GM12872 (cell line): ENCODE measurements around the gene MOB3B.

Source experiments
- TF ChIP-seq, protein P1 (sequence below): IDR thresholded peaks from 3 replicates; pipeline ENCODE4 v1.5.1; 2011; ENCODE audit warnings: low read depth, mild to moderate bottlenecking, low read length, moderate library complexity; ENCODE audit not compliant: insufficient read depth

The MOB3B gene

DNA sequence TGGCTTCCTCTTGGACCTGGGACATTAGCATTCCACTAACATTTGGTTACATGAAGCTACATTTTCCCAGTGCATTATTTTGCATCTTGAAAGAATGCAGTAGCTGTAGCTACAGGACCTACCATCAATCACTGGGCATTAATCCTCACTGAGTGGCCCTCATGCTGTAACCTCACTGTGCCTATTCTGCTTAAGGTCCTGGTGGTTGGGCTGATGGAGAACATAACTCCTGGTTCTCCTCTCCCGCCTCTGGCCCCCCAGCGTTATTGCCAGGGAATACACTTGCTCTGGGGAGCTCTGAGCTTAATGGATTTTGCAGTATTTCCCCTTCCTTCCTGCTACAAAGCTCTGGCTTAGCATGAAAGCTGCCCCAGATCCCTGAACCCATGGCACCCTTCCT is 121.1 kb downstream of the MOB3B start:
- TF ChIP-seq, protein P1, sequence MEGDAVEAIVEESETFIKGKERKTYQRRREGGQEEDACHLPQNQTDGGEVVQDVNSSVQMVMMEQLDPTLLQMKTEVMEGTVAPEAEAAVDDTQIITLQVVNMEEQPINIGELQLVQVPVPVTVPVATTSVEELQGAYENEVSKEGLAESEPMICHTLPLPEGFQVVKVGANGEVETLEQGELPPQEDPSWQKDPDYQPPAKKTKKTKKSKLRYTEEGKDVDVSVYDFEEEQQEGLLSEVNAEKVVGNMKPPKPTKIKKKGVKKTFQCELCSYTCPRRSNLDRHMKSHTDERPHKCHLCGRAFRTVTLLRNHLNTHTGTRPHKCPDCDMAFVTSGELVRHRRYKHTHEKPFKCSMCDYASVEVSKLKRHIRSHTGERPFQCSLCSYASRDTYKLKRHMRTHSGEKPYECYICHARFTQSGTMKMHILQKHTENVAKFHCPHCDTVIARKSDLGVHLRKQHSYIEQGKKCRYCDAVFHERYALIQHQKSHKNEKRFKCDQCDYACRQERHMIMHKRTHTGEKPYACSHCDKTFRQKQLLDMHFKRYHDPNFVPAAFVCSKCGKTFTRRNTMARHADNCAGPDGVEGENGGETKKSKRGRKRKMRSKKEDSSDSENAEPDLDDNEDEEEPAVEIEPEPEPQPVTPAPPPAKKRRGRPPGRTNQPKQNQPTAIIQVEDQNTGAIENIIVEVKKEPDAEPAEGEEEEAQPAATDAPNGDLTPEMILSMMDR = no peak

DNA sequence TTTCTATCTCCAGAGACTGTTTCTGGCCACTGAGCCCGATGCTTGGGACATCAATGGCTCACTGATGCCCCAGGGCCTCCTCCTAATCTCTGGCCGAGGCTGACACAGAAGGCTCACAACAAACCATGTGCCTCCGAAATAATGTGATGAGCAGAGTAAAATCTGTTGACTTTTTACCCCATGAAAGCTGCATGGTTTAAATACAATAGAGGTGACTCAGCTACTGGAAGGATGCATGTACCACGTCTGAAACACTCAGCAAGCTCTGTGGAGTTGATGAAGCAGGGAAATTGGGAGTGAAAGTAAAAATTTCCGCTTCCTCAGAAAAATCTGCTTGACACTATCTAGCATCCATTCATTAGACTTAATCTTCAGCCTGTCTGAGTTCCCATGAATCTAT is 121.6 kb downstream of the MOB3B start:
- TF ChIP-seq, protein P1 = no peak

DNA sequence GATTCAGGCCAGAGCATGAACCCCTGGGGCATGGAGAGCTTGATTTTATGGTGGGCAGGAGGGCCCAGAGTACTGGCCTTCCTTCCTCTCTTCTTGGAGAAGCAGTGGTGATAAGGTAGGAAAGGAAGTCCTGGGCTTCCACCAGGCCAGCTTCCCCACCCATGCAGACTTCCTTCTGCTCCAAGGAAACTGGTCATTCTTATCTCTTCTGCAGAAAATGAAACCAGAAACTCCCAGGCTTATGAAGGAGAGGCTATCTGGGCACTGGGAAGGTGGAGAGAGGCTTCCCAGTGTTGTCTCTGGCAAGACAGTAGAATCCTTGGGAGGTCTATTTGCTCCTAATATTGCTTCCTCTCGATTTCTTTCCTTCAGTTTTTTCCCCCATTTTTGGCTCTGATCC is 122.1 kb downstream of the MOB3B start:
- TF ChIP-seq, protein P1 = no peak

DNA sequence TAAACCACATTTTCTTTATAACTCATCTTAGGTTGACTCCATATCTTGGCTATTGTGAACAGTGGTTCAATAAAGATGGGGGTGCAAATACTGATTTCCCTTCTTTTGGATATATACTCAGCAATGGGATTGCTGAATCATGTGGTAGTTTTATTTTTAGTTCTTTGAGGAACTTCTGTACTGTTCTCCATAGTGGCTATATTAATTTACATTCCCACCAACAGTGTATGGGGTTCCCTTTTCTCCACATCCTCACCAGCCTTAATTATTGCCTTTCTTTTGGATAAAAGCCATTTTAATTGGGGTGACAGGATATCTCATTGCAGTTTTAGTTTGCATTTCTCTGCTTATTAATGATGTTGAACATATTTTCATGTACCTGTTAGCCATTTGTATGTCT is 125.0 kb downstream of the MOB3B start:
- TF ChIP-seq, protein P1 = no peak

DNA sequence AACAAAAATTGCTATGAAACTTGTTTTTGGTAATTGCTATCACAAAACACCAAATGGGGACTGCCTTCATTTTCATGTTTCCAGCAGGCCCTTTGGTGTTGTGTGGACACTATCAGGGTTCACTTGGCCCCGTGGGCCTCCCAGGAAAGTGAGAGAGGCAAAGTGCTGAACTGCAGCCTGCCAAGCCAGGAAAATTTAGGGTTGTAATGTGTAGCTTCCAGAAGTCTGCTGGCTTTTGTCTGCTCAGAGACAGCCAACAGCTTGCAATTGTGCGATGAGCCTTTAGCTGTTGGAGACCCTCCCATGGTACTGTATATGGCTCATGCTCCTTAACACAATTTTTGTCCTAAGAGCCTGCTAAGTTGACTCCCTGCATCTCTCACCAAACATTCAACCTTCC is 127.0 kb downstream of the MOB3B start:
- TF ChIP-seq, protein P1 = no peak

DNA sequence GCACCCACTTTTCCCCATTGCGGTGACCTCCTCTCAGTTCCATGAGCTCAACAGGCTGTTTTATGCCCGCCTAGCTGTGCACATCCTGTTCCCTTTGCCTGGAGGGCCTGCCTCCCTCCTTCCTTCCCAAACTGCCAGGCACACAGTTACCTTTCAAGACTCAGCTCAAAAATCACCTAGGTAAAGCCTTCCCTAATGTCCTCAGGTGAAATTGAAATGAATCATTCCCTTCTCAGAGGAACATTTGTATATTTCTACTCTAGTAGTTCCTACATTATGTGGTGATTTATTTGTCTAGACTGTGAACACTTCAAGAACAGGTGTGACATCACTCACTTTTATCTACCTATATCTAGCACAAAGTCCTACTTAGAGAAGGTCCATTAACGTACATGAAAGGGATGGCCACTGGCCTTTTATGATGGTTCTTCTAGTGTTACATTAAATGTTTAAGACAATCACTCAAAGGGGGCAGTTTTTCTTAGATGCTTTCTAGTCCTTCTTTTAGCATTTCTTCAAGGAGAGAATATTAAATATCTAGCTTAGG is 129.2 kb downstream of the MOB3B start:
- TF ChIP-seq, protein P1 = no peak

DNA sequence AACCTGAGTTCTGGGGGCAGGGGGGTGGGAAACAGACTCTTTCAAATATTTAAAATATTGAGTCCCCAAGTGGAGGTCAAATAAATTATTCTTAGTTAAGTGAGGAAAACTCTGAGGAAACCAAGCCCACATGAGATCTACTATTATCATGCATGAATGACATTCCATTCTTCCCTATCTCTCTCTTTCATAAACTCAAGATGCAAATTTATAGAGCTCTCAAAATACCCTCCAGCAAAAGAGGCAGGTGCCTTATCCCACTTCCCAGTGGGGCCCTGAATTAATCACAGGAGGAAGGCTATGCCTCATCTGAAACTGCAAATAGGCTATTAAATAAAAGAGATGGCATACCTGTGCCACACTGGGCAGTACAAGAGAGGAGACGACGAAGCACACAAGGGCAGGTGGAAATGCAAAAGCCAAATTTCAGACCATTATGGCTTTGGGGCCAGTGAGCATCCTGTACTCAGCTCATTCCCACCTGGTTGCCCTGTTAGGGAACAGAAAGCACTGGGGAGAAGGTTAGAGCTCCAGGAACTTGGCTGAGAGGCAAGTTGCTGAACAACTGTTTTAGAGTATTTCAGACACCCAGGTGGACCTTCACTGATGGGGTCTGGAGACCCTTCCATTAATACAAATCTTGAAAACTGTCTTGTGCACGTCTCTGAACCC is 130.5 kb downstream of the MOB3B start:
- TF ChIP-seq, protein P1 = no peak
